Skeletal muscle cell (primary cell): ENCODE results near the gene IL18R1.

Experiments used
- DNase-seq: peaks from one replicate; pipeline ENCODE4 v3.0.0-alpha.2; 2010; ENCODE audit warnings: low read depth
- H3K4me3 ChIP-seq: 2 replicates; pipeline ENCODE4 v1.5.1; 2011; ENCODE audit warnings: low read depth, mild to moderate bottlenecking, control low read depth, low read length, moderate library complexity

The IL18R1 gene

GRCh38 chr2:102340778-102341177 is 14.8 kb upstream of the IL18R1 start:
- DNase-seq, result no peak
- H3K4me3 ChIP-seq, result no peak overlapping the region

GRCh38 chr2:102342888-102343287 is 12.7 kb upstream of the IL18R1 start:
- no peak overlapping the region for H3K4me3 ChIP-seq
- DNase-seq, result no peak

GRCh38 chr2:102344397-102344796 is 11.2 kb upstream of the IL18R1 start:
- no peak overlapping the region for H3K4me3 ChIP-seq
- DNase-seq, result no peak

- DNase-seq, result no peak
Measured at GRCh38 chr2:102345329-102345920, 10.2 kb upstream of the IL18R1 start.

GRCh38 chr2:102346381-102347130 is 9.0 kb upstream of the IL18R1 start:
- DNase-seq, result no peak

More at GRCh38 chr2:102345329-102345920, 10.2 kb upstream of the IL18R1 start:
- H3K4me3 ChIP-seq, result no peak overlapping the region

GRCh38 chr2:102350137-102350793 is 5.3 kb upstream of the IL18R1 start:
- H3K4me3 ChIP-seq, result no peak overlapping the region
- no peak for DNase-seq

More at GRCh38 chr2:102346381-102347130, 9.0 kb upstream of the IL18R1 start:
- H3K4me3 ChIP-seq, result no peak overlapping the region

GRCh38 chr2:102356381-102356712 is 751 bp downstream of the IL18R1 start:
- no peak for DNase-seq
- peak overlapping the region; percentile 69 for H3K4me3 ChIP-seq

- no peak for DNase-seq
- peak overlapping the region; percentile 69 for H3K4me3 ChIP-seq
Measured at GRCh38 chr2:102356741-102357140, 1.1 kb downstream of the IL18R1 start.

GRCh38 chr2:102357937-102358336 is 2.3 kb downstream of the IL18R1 start:
- DNase-seq, result no peak
- no peak overlapping the region for H3K4me3 ChIP-seq

GRCh38 chr2:102358496-102358895 is 2.9 kb downstream of the IL18R1 start:
- H3K4me3 ChIP-seq, result no peak overlapping the region
- no peak for DNase-seq

- no peak overlapping the region for H3K4me3 ChIP-seq
- DNase-seq, result no peak
Measured at GRCh38 chr2:102359527-102359926, 3.9 kb downstream of the IL18R1 start.

- DNase-seq, result no peak
- no peak overlapping the region for H3K4me3 ChIP-seq
Measured at GRCh38 chr2:102361632-102362241, 6.1 kb downstream of the IL18R1 start.

GRCh38 chr2:102365763-102366162 is 10.2 kb downstream of the IL18R1 start:
- DNase-seq, result no peak
- no peak overlapping the region for H3K4me3 ChIP-seq

- no peak for DNase-seq
- H3K4me3 ChIP-seq, result no peak overlapping the region
Measured at GRCh38 chr2:102366406-102367112, 11.0 kb downstream of the IL18R1 start.

- DNase-seq, result no peak
- no peak overlapping the region for H3K4me3 ChIP-seq
Measured at GRCh38 chr2:102367331-102367971, 11.9 kb downstream of the IL18R1 start.

- no peak for DNase-seq
Measured at GRCh38 chr2:102368461-102369109, 13.0 kb downstream of the IL18R1 start.

GRCh38 chr2:102369866-102370265 is 14.3 kb downstream of the IL18R1 start:
- H3K4me3 ChIP-seq, result no peak overlapping the region
- no peak for DNase-seq

More at GRCh38 chr2:102368461-102369109, 13.0 kb downstream of the IL18R1 start:
- no peak overlapping the region for H3K4me3 ChIP-seq

- H3K4me3 ChIP-seq, result no peak overlapping the region
- DNase-seq, result no peak
Measured at GRCh38 chr2:102376052-102376591, 20.5 kb downstream of the IL18R1 start.
